Stimulated activated CD8-positive, alpha-beta memory T cell treated with anti-CD3 and anti-CD28 coated beads, Interleukin-2, amount 100 ng/mL, for 1 hour (primary cell): ENCODE measurements around the gene CD200.
"Not testable (repeated sequence)": the region's sequence is repeated elsewhere in the genome, so short reads cannot be mapped to it uniquely, and the experiment has no call there.

ENCODE experiments used
- DNase-seq, 2 donors: peaks; one replicate each; pipeline ENCODE4 v3.0.0-alpha.2; 2020; ENCODE audit warnings: low read depth in 2 of 2

The CD200 gene

GRCh38 chr3:112388972-112389371, 56.0 kb downstream of the CD200 start:
- no peak for DNase-seq

GRCh38 chr3:112389961-112390360, 57.0 kb downstream of the CD200 start:
- no peak for DNase-seq

- DNase-seq, result no peak
Measured at GRCh38 chr3:112390783-112391641, 58.1 kb downstream of the CD200 start.

GRCh38 chr3:112391648-112392047, 58.7 kb downstream of the CD200 start:
- no peak for DNase-seq

GRCh38 chr3:112392393-112393359, 59.7 kb downstream of the CD200 start:
- DNase-seq, result no peak

GRCh38 chr3:112393360-112393728, 60.4 kb downstream of the CD200 start:
- DNase-seq, result no peak

GRCh38 chr3:112394003-112394640, 61.2 kb downstream of the CD200 start:
- DNase-seq, result no peak

- DNase-seq, result no peak
Measured at GRCh38 chr3:112395181-112395895, 62.4 kb downstream of the CD200 start.

- no peak for DNase-seq
Measured at GRCh38 chr3:112395896-112396290, 62.9 kb downstream of the CD200 start.

- DNase-seq, result no peak
Measured at GRCh38 chr3:112397556-112397955, 64.6 kb downstream of the CD200 start.

- no peak for DNase-seq
Measured at GRCh38 chr3:112399064-112399463, 66.1 kb downstream of the CD200 start.

GRCh38 chr3:112399554-112399953, 66.6 kb downstream of the CD200 start:
- DNase-seq, result not testable (repeated sequence)

GRCh38 chr3:112400317-112400716, 67.4 kb downstream of the CD200 start:
- not testable (repeated sequence) for DNase-seq

- no peak for DNase-seq
Measured at GRCh38 chr3:112401617-112402016, 68.7 kb downstream of the CD200 start.

- no peak for DNase-seq
Measured at GRCh38 chr3:112403103-112403502, 70.1 kb downstream of the CD200 start.

- DNase-seq, result not testable (repeated sequence)
Measured at GRCh38 chr3:112404924-112405549, 72.1 kb downstream of the CD200 start.

GRCh38 chr3:112405845-112406244, 72.9 kb downstream of the CD200 start:
- no peak for DNase-seq

- no peak for DNase-seq
Measured at GRCh38 chr3:112407214-112407887, 74.4 kb downstream of the CD200 start.

- no peak for DNase-seq
Measured at GRCh38 chr3:112407888-112408702, 75.1 kb downstream of the CD200 start.
